GM10248 (cell line): ENCODE measurements around the gene UFM1.
"Not testable (repeated sequence)": the region's sequence is repeated elsewhere in the genome, so short reads cannot be mapped to it uniquely, and the experiment has no call there.

Source experiments
- CTCF ChIA-PET: fragments of 300-600 bp; sonication (Branson Sonifier 250); formaldehyde crosslinking; extraction: SDS; loops from one replicate; lab custom pipeline; 2021; ENCODE audit warnings: antibody characterized with exemption; lab: Yijun Ruan, JAX
- POLR2A ChIA-PET: fragments of 350-650 bp; sonication (Branson Sonifier 250); formaldehyde crosslinking; extraction: SDS; loops from one replicate; lab custom pipeline; 2020; ENCODE audit warnings: antibody characterized with exemption; lab: Yijun Ruan, JAX
- DNase-seq: peaks from one replicate; pipeline ENCODE4 v3.0.0; 2012; ENCODE audit errors: extremely low spot score
- TF ChIP-seq, protein P1 (sequence below): IDR thresholded peaks from 2 replicates; pipeline ENCODE4 v1.5.1; 2012; ENCODE audit warnings: mild to moderate bottlenecking, low read depth; ENCODE audit errors: extremely low read depth, missing control alignments, control extremely low read depth

The UFM1 gene

GRCh38 chr13:38361542-38362262 lies 12.1 kb downstream of the UFM1 start:
- TF ChIP-seq, protein P1, sequence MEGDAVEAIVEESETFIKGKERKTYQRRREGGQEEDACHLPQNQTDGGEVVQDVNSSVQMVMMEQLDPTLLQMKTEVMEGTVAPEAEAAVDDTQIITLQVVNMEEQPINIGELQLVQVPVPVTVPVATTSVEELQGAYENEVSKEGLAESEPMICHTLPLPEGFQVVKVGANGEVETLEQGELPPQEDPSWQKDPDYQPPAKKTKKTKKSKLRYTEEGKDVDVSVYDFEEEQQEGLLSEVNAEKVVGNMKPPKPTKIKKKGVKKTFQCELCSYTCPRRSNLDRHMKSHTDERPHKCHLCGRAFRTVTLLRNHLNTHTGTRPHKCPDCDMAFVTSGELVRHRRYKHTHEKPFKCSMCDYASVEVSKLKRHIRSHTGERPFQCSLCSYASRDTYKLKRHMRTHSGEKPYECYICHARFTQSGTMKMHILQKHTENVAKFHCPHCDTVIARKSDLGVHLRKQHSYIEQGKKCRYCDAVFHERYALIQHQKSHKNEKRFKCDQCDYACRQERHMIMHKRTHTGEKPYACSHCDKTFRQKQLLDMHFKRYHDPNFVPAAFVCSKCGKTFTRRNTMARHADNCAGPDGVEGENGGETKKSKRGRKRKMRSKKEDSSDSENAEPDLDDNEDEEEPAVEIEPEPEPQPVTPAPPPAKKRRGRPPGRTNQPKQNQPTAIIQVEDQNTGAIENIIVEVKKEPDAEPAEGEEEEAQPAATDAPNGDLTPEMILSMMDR: no peak
- CTCF ChIA-PET: interaction anchor here (1.1 to 1.8 kb wide), 3 partner anchors 10 to 12 kb away, joined by 3 to 5 read pairs (median 4); partner anchors contain the start of gene UFM1
- POLR2A ChIA-PET: no interaction called here
- DNase-seq: no peak

DNA sequence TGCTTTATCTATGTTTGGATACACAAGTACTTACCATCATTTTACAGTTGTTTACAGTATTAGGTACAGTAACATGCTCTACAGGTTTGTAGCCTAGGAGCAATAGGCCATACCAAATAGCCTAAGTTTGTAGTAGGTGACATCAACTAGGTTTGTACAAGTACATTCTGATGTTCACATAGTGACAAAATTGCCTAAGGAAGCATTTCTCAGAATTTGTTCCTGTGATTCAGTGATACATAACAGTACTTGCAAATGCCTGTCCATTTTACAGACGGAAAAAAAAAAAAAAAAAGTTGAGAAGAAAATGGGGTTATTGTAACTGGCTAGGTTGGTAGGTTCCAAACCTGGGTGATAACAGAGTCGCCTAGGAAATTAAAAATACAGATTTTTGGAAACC lies 13.6 kb downstream of the UFM1 start:
- ChIA-PET CTCF (no interaction called here), POLR2A (no interaction called here)
- TF ChIP-seq, protein P1: no peak
- DNase-seq: no peak

- DNase-seq, POLR2A ChIA-PET: not testable (repeated sequence)
- CTCF ChIA-PET: interaction anchor here (1.0 kb wide), 1 partner anchor 10 kb away, joined by 3 read pairs; no protein-coding TSS in a partner anchor
These were observed 14.1 kb downstream of the UFM1 start for GRCh38 chr13:38363746-38364145.

DNA sequence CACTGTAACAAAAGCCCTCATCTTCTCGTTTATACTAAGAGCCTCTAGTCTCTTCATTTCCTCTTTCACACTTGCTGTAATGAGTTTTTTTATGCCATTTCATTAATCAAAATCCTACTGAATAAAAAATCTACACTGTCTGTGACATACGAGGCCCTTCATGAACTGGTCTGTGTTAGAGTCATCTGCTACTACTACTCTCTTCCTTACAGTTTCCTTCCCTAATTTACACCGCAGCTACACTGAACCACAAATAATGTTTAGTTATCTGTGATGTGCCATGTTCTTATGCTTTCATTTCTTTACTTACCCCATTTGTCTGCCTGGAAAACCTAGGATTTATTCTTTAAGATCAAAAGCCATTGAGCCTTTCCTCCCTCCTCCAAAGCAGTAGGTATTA lies 16.0 kb downstream of the UFM1 start:
- TF ChIP-seq, protein P1: no peak
- DNase-seq: no peak
- CTCF ChIA-PET: no interaction called here
- POLR2A ChIA-PET: no interaction called here

- POLR2A ChIA-PET: no interaction called here
- CTCF ChIA-PET: no interaction called here
- TF ChIP-seq, protein P1: no peak
- no peak for DNase-seq
These were observed 17.4 kb downstream of the UFM1 start for GRCh38 chr13:38366954-38367645.

DNA sequence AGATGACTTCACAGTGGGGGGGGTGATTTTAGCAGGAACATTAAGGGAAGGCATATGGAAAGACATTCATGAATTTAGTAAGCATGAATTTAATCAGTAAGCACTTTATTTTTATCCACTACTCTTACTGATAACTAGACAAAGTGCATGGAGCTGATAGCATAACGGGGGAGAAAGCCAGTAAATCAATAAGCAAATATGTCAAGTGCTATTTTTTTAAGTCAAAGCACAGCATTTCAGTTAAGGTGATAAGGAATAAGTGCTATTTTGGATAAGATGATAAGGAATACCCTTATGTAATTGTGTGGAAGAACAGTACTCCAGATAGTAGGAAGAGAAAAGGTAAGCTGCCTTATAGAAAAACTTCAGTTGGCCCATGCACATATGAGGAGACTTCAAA lies 19.4 kb downstream of the UFM1 start:
- no peak for DNase-seq
- TF ChIP-seq, protein P1: no peak
- ChIA-PET POLR2A (interaction anchor here (0.5 kb wide), 1 partner anchor 24 kb away, joined by 3 read pairs; no protein-coding TSS in a partner anchor), CTCF (no interaction called here)

DNA sequence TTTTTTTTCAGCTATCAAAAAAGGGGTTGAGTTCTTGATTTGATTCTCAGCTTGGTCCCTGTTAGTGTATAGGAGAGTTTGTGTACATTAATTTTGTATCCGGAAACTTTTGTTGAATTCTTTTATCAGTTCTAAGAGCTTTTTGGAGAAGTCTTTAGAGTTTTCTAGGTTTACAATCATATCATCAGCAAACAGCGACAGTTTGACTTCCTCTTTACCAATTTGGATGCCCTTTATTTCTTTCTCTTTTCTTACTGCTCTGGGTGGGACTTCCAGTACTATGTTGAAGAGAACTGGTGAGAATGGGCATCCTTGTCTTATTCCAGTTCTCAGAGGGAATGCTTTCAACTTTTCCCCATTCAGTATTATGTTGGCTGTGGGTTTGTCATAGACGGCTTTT lies 20.4 kb downstream of the UFM1 start:
- DNase-seq, CTCF ChIA-PET, POLR2A ChIA-PET: not testable (repeated sequence)
